ENCODE results near the gene KIF7. TPM values are rescaled to one million over a fixed set of nuclear protein-coding genes. Genes with fewer than 3 reads are reported as not detected.
A peak's percentile ranks its signal among the peaks of the same experiment; 100 is the strongest.

KIF7 gene
- total and polyA plus RNA-seq, 2 donors (not counting 1 experiment from before 2014, with no cell fraction given) = 2.9 to 11.4 TPM

DNA sequence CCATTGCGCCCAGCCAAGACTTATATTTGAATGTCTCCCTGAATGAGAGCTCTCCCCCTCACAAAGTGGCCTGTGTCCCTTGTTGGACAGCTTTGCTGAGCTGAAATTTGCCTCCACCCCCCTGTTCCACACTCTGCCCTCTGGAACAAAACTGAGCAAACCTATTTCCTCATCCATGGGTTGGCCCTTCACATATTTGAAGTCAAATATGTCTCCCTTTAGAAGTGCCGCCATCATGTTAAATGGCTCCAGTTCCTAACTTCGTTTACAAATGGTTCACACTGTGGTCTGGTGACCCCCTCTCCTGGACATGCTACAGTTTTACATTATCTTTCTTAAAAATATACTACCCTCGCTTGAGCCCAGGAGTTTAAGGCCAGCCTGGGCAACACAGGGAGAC is 19.3 kb upstream of the KIF7 start:
- TF ChIP-seq, protein P1, sequence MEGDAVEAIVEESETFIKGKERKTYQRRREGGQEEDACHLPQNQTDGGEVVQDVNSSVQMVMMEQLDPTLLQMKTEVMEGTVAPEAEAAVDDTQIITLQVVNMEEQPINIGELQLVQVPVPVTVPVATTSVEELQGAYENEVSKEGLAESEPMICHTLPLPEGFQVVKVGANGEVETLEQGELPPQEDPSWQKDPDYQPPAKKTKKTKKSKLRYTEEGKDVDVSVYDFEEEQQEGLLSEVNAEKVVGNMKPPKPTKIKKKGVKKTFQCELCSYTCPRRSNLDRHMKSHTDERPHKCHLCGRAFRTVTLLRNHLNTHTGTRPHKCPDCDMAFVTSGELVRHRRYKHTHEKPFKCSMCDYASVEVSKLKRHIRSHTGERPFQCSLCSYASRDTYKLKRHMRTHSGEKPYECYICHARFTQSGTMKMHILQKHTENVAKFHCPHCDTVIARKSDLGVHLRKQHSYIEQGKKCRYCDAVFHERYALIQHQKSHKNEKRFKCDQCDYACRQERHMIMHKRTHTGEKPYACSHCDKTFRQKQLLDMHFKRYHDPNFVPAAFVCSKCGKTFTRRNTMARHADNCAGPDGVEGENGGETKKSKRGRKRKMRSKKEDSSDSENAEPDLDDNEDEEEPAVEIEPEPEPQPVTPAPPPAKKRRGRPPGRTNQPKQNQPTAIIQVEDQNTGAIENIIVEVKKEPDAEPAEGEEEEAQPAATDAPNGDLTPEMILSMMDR (conservative IDR thresholded peaks at IDR 0.05 in 1 of 2, IDR thresholded peaks at IDR 0.05 in 1 of 2; ENCODE audit: low read depth in 1 of 2, low read length in 2 of 2) = no peak
- no peak for TF ChIP-seq EZH2 (IDR thresholded peaks at IDR 0.05; ENCODE audit: low read length, missing control alignments)
- no peaks in the 10 kb centered on the region for H3K36me3 ChIP-seq (ENCODE audit: control insufficient read depth, insufficient read depth, low read length)

DNA sequence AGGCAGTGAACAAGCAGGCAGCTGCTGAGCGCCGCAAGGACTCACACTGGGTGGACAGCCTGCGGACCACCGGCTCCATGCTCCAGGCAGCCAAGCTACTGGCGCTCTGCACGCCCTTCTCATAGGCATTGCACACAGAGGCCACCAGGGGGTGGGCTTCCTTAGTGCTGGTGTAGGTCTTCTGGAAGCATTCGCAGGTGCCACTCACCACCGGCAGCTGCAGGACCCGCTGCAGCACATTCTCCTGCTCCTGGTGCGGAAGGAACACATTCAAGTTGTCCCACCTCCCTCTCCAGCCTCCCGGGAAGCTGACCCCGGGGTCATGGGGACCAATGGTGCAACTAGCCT is 17.9 kb upstream of the KIF7 start:
- Histone ChIP-seq H2AFZ (ENCODE audit: low read length) (no peak overlapping the region), H3K36me3 (ENCODE audit: control insufficient read depth, insufficient read depth, low read length) (no peaks in the 10 kb centered on the region), H3K4me1 (ENCODE audit: control insufficient read depth, extremely low read depth, insufficient read depth, low read length) (no peaks in the 10 kb centered on the region), H3K9ac (ENCODE audit: insufficient read depth, low read length) (no peak overlapping the region), H3K9me3 (ENCODE audit: control insufficient read depth, insufficient read depth, low read depth, low read length) (no peaks in the 10 kb centered on the region), H4K20me1 (ENCODE audit: control insufficient read depth, extremely low read depth, insufficient read depth, low read length) (no peaks in the 10 kb centered on the region), H3K79me2 (ENCODE audit: control insufficient read depth, insufficient read depth, low read length) (no peaks in the 10 kb centered on the region), H3K27me3 (ENCODE audit: control insufficient read depth, insufficient read depth, low read length) (no peaks in the 10 kb centered on the region), H3K27ac (ENCODE audit: insufficient read depth, low read length) (no peak overlapping the region), H3K4me2 (ENCODE audit: extremely low read depth, insufficient read depth, low read length) (no peak overlapping the region), H3K4me3 (replicated peaks in 1 of 4; ENCODE audit: control extremely low read depth in 1 of 4, insufficient read depth in 1 of 4, low read depth in 3 of 4, low read length in 4 of 4) (no peak overlapping the region)
- no peak for DNase-seq (ENCODE audit: low read depth in 2 of 2)
- no peak for TF ChIP-seq EZH2 (IDR thresholded peaks at IDR 0.05; ENCODE audit: low read length, missing control alignments)
- TF ChIP-seq, protein P1 (conservative IDR thresholded peaks at IDR 0.05 in 1 of 2, IDR thresholded peaks at IDR 0.05 in 1 of 2; ENCODE audit: low read depth in 1 of 2, low read length in 2 of 2) = peak in 1 of 2 donors; percentile 50

More for the DNA sequence above, 19.3 kb upstream of the KIF7 start:
- Histone ChIP-seq H3K9ac (ENCODE audit: insufficient read depth, low read length) (no peak overlapping the region), H2AFZ (ENCODE audit: low read length) (no peak overlapping the region), H3K4me2 (ENCODE audit: extremely low read depth, insufficient read depth, low read length) (no peak overlapping the region), H3K27ac (ENCODE audit: insufficient read depth, low read length) (no peak overlapping the region), H3K4me1 (ENCODE audit: control insufficient read depth, extremely low read depth, insufficient read depth, low read length) (no peaks in the 10 kb centered on the region), H4K20me1 (ENCODE audit: control insufficient read depth, extremely low read depth, insufficient read depth, low read length) (no peaks in the 10 kb centered on the region), H3K4me3 (replicated peaks in 1 of 4; ENCODE audit: control extremely low read depth in 1 of 4, insufficient read depth in 1 of 4, low read depth in 3 of 4, low read length in 4 of 4) (no peak overlapping the region), H3K27me3 (ENCODE audit: control insufficient read depth, insufficient read depth, low read length) (no peaks in the 10 kb centered on the region), H3K79me2 (ENCODE audit: control insufficient read depth, insufficient read depth, low read length) (no peaks in the 10 kb centered on the region), H3K9me3 (ENCODE audit: control insufficient read depth, insufficient read depth, low read depth, low read length) (no peaks in the 10 kb centered on the region)
- DNase-seq (ENCODE audit: low read depth in 2 of 2) = peak in 1 of 2 donors; percentile 24

DNA sequence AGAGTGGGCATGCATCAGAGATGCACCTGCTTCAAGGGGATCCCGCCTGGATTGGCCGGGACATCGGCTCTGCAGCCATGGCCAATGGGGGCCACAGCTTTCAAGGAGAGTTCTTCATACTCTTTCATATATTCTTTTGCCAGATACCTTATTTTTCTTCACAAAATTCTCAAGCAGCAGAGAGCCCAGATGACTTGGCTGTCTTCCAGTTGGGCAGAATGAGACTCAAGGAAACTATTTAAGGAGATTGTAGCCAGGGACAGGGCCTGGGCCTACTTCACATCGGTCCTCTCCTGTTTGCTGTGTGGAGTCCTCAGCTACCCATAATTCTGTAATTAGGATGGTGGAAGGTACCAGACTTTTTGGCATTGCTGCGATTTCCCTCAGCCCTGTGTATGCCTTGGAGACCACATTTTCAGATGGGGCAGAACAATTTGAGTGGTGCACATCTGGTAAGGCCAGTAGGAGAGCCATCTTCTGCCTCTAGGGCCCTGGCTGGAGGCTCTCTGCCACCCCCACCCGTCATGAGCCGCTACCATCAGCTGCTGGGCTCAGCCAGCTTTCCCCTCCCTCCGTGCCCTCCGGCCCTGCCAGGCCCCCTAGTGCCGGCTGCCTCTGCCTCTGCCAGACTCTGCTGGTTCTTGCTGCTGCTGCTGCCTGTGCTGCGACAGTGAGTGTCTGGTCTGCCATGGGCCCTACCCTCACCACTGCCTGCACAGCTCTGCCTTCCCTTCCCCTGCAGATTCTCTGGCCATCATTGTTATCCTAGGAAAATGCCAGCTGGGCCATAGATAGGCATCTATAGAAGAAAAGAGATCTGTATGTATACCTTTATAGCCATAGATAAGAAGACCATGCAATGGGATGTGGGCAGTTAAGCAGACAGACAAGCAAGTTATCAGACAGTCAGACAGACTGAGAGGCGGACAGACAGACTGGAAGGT is 17.2 kb upstream of the KIF7 start:
- no peaks in the 10 kb centered on the region for H3K9me3 ChIP-seq (ENCODE audit: control insufficient read depth, insufficient read depth, low read depth, low read length)
- H2AFZ ChIP-seq (ENCODE audit: low read length) = no peak overlapping the region
- no peaks in the 10 kb centered on the region for H3K27me3 ChIP-seq (ENCODE audit: control insufficient read depth, insufficient read depth, low read length)
- TF ChIP-seq, protein P1 (conservative IDR thresholded peaks at IDR 0.05 in 1 of 2, IDR thresholded peaks at IDR 0.05 in 1 of 2; ENCODE audit: low read depth in 1 of 2, low read length in 2 of 2) = no peak
- TF ChIP-seq EZH2 (IDR thresholded peaks at IDR 0.05; ENCODE audit: low read length, missing control alignments) = no peak
- H3K4me2 ChIP-seq (ENCODE audit: extremely low read depth, insufficient read depth, low read length) = no peak overlapping the region
- no peak overlapping the region for H3K27ac ChIP-seq (ENCODE audit: insufficient read depth, low read length)
- peak; percentile 43 to 51 for DNase-seq (ENCODE audit: low read depth in 2 of 2)
- no peaks in the 10 kb centered on the region for H3K4me1 ChIP-seq (ENCODE audit: control insufficient read depth, extremely low read depth, insufficient read depth, low read length)
- H4K20me1 ChIP-seq (ENCODE audit: control insufficient read depth, extremely low read depth, insufficient read depth, low read length) = no peaks in the 10 kb centered on the region
- no peaks in the 10 kb centered on the region for H3K79me2 ChIP-seq (ENCODE audit: control insufficient read depth, insufficient read depth, low read length)
- no peak overlapping the region for H3K9ac ChIP-seq (ENCODE audit: insufficient read depth, low read length)
- no peaks in the 10 kb centered on the region for H3K36me3 ChIP-seq (ENCODE audit: control insufficient read depth, insufficient read depth, low read length)
- no peak overlapping the region for H3K4me3 ChIP-seq (replicated peaks in 1 of 4; ENCODE audit: control extremely low read depth in 1 of 4, insufficient read depth in 1 of 4, low read depth in 3 of 4, low read length in 4 of 4)

Measured in fibroblast of lung (primary cell).